Activated CD4-positive, alpha-beta T cell treated with anti-CD3 and anti-CD28 coated beads, Interleukin-2, amount 50 U/mL, for 16 hours (primary cell): ENCODE data around the gene PTPRT.

ENCODE experiments used
- DNase-seq: peaks from one replicate; pipeline ENCODE4 v3.0.0-alpha.2; 2020

Gene PTPRT

DNA sequence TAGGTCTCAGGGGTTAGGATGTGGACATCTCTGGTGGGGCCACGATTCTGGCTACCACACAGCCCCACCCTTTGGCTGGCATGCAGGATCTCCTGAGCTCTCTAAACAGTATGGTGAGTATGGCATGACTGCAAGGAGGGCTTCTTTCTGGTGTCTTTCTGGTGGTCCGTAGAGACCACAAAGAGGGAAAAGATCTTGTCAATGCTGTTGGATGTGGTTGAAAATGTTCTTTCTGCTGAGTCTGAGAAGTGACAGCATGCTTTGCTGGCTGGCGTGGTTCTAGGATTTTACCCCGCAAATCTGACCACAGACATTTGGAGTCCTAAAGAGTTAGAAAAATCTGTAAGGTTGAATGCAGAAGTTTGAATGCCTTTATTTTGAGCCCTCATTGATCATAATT lies 1096.7 kb downstream of the PTPRT start:
- DNase-seq = no peak

DNA sequence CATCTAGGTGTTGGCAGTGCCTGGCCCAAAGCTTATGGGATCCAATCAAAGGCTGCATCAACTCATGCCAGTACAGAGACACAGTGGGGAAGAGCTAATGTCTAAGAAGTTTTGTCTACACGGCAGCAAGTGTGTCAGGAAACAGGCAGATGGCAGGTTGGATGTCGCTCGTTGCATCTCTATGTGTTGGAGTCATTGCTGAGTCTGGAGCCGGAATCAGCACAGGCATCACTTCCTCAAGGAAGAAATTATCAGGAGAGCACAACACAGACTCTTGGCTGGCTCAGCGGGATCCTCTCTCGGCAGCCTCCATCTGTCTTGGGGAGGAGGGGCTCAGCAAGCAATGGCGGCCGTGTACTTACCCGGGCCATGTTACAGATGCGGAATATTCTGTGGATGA lies 1104.3 kb downstream of the PTPRT start:
- DNase-seq = no peak

GRCh38 chr20:42083280-42083679 lies 1106.4 kb downstream of the PTPRT start:
- DNase-seq = no peak

GRCh38 chr20:42082611-42083010 lies 1107.1 kb downstream of the PTPRT start:
- no peak for DNase-seq

DNA sequence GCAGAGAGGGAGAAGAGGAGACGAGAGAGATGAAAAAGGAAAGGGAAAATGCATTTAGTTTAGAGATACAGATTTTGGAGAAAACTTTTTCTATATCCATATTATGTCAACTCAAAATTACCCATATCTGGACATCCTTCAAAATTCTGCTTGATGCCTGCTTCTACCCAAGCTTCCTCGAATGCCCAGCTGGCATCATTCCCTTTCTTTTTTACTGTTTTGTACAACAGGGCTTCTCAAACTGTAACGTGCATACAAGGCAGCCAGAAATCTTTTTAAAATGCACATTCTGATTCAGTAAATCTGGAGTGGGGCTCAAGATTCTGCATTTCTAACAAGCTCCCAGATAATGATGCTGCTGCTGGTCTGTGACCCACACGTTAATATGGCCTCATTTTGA lies 1108.8 kb downstream of the PTPRT start:
- no peak for DNase-seq

GRCh38 chr20:42074944-42075343 lies 1114.8 kb downstream of the PTPRT start:
- DNase-seq = no peak

GRCh38 chr20:42067596-42067995 lies 1122.1 kb downstream of the PTPRT start:
- no peak for DNase-seq

DNA sequence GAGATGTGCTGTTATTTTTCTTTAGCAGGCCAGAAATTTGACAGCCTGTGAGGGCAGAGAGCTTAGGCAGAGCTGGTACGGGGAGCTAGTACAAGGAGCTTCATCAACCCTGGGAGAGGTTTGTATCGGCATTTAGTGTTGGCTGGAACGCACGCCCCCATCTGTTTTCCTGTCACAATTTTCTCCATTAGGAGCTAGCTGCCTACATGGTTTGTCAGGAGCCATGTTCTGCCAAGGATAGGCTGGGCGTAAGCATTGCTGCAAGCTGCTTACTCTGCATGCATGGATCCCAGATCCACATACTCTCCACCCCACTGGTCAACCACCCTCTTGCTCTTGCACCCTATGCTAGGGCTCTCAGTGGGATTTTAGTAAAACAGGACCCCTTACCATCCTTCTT lies 1122.5 kb downstream of the PTPRT start:
- no peak for DNase-seq

GRCh38 chr20:42063141-42063540 lies 1126.6 kb downstream of the PTPRT start:
- DNase-seq = no peak

DNA sequence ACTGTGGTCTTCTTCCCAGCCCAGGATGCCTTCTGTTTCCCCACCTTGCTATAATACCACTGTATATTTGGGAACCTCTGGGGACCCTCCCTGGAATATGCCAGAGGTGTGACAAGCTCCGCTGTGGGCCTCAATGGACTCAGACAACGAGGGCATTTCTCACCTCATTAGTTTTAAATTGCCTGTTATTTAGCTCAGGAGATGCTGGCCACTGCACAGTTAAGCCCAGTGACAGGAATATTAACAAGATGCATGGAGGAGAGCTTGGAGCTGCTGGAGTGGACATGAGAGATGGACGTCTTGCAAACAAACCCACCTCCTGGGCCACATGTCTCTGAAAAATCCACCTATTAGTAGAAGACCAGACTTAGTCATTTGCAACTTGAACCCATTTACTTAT lies 1136.4 kb downstream of the PTPRT start:
- no peak for DNase-seq

GRCh38 chr20:42051921-42052320 lies 1137.8 kb downstream of the PTPRT start:
- no peak for DNase-seq

GRCh38 chr20:42046371-42047085 lies 1143.2 kb downstream of the PTPRT start:
- DNase-seq = no peak

DNA sequence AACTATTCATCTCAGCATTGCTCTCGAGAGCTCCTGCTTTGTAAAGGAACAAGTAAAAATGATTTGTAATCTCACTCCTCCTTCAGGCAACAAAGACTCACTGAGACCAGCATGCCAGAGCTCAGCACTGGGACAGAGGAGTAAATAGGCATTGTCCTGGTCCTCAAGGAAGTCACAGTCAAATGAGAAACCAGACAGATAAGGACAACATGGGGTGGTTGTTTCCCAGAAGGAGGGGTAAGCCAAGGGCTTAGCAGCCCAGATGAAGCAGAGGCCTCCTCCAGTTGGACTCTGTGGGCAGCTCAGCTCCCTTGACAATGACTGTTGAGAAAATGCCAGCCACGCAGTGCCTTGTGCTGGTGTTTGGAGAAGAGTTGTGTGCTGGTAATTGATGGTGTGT lies 1145.8 kb downstream of the PTPRT start:
- no peak for DNase-seq

DNA sequence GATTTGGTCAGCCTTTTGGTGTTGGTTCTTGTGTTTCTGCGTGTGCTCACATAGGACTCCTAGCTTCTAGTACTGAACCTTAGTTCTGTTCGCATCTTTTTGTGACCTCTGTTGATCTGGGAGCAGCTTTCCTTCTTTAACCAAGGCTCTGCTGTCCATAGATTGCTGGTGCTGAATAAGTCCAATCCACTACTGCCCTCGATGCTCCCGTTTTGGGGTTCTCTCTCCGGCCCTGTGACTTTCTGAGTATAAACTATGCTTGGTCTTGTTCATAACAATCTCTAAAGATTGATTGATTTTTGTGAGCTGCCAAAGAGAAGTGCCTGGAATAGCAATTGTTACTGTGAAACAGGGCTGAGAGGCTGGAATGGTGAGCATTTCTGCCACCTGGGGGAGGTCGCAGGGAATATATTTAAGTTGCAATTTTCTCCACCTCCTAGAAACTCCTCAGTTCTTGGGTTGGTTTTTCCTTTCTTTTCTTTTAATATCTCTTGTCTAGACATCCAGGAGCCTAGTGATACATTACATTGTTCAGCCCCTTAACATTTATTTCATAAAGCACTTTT lies 1148.6 kb downstream of the PTPRT start:
- DNase-seq = no peak

DNA sequence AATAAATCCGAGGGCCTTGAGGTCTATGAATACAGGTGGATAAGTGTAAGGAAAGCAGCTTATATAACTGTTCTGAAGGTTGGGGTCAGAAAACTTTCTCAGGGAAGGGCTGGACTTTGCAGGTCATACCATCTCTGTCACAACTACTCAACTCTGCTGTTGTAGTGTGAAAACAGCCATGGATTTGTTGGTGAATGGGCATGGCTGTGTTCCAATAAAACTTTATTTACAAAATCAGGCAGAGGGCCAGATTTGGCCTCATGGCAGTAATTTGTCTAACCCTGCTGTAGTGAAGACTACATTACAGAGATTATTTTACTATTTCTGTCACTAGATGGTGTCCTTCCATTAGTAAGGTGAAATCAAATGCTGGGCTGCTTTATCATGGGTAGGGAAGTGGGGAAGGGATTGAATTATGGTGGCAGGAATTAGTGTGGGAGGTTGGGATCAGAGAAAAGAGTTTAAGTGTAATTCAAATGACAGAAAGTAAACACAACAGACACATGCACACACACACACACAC lies 1161.9 kb downstream of the PTPRT start:
- no peak for DNase-seq

DNA sequence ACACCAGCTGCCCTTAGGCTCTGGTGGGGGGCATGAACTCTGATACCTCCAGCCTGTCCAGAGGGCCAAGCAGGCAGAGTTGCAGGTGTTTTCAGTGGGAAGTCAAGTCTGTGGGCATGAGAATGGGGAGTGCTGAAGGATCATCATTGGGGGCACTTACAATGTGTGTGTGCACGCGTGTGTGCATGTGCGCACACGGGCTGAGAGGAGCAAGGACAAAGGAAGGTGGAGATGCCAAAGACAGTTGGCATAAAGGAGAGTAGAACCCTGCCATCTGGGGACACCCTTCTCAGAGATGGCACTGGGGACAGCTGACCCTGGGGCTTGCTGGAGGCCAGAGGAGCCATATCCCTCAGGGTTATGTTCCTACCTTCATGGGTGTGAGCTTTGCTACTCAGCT lies 1163.1 kb downstream of the PTPRT start:
- DNase-seq = no peak

DNA sequence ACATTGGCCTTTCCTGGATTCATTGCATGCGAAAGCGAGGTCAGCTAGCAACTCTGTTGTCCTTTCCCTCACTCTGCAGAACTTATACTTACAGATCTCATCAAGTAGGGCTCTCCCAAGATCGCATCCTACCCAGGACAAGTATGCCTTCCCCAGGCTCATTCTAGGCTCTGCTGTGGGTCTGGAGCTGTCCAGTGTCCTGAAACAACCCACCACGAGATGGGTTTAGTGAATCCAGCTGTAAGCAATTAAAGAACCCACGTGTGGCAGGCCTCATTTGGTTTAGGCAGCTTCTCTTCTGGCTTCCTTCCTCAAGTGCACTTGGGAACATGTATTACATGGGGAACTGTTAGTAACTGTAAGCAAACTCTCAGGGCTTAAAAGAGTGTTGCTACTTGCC lies 1165.1 kb downstream of the PTPRT start:
- DNase-seq = no peak
